SK-N-SH (cell line): ENCODE measurements around the gene CUBN. TPM values are rescaled to one million over a fixed set of nuclear protein-coding genes. Genes with fewer than 3 reads are reported as not detected.

ENCODE experiments used
- CTCF ChIA-PET: fragments of 300-600, 350-600 bp; formaldehyde crosslinking; extraction: SDS; loops from one replicate; lab custom pipeline; 2021; lab: Yijun Ruan, JAX
- POLR2A ChIA-PET: fragments of 350-600 bp; sonication (Branson Sonifier 250); formaldehyde crosslinking; extraction: SDS; loops from one replicate; lab custom pipeline; 2020; ENCODE audit warnings: antibody characterized with exemption, inconsistent platforms; lab: Yijun Ruan, JAX
- DNase-seq: peaks from one replicate; pipeline ENCODE4 v3.0.0; 2012
- H2AFZ ChIP-seq: fragments of 200-600 bp; sonication (generic); 2 replicates; pipeline ENCODE4 v1.8.1; 2016; ENCODE audit warnings: antibody characterized with exemption, mild to moderate bottlenecking, low read depth
- H3F3A ChIP-seq: fragments of 200-600 bp; sonication (generic); replicated peaks from 2 replicates; pipeline ENCODE3; 2016; ENCODE audit warnings: antibody characterized with exemption, mild to moderate bottlenecking; ENCODE audit not compliant: insufficient read depth
- H3K27ac ChIP-seq, 2 experiments: fragments of 200-500 bp in 1 of 2; fragments of 200-600 bp in 1 of 2; sonication (Bioruptor generic) in 1 of 2; sonication (generic), shearing (Covaris generic) in 1 of 2; 2 replicates each; pipeline versions ENCODE4 v1.5.1 to v1.6.1; 2014 to 2016; ENCODE audit warnings: low read depth in 2 of 2, inconsistent platforms in 1 of 2, low read length in 1 of 2, mild to moderate bottlenecking in 1 of 2, mixed read lengths in 1 of 2
- H3K27me3 ChIP-seq: fragments of 200-600 bp; sonication (generic), shearing (Covaris generic); 2 replicates; pipeline ENCODE4 v1.6.1; 2016; ENCODE audit warnings: mixed run types; ENCODE audit not compliant: insufficient read depth
- H3K36me3 ChIP-seq, 2 experiments: fragments of 200-500 bp in 1 of 2; fragments of 200-600 bp in 1 of 2; sonication (Bioruptor generic) in 1 of 2; sonication (generic) in 1 of 2; replicated peaks in 1 of 2; 2 replicates each; pipeline versions ENCODE3 to v1.5.1; 2014 to 2016; ENCODE audit warnings: low read length in 1 of 2, mild to moderate bottlenecking in 1 of 2; ENCODE audit not compliant: insufficient read depth in 2 of 2, control insufficient read depth in 1 of 2
- H3K4me1 ChIP-seq, 2 experiments: fragments of 200-500 bp in 1 of 2; fragments of 200-600 bp in 1 of 2; sonication (Bioruptor generic) in 1 of 2; sonication (generic), shearing (Covaris generic) in 1 of 2; 2 replicates each; pipeline versions ENCODE4 v1.5.1 to v1.6.1; 2014 to 2016; ENCODE audit warnings: low read depth in 1 of 2, low read length in 1 of 2, mixed run types in 1 of 2; ENCODE audit not compliant: insufficient read depth in 2 of 2, control insufficient read depth in 1 of 2
- H3K4me2 ChIP-seq: fragments of 200-600 bp; sonication (generic), shearing (Covaris generic); 2 replicates; pipeline ENCODE4 v1.6.1; 2017; ENCODE audit warnings: mixed run types
- H3K4me3 ChIP-seq, 2 experiments: fragments of 200-500 bp in 1 of 2; fragments of 200-600 bp in 1 of 2; sonication (Bioruptor generic) in 1 of 2; sonication (generic), shearing (Covaris generic) in 1 of 2; 2 replicates each; pipeline versions ENCODE4 v1.5.1 to v1.8.1; 2014 to 2016; ENCODE audit warnings: low read depth in 2 of 2, inconsistent platforms in 1 of 2, low read length in 1 of 2, mild to moderate bottlenecking in 1 of 2, mixed read lengths in 1 of 2, moderate library complexity in 1 of 2
- H3K79me2 ChIP-seq: fragments of 200-600 bp; sonication (generic); 2 replicates; pipeline ENCODE4 v1.8.1; 2017; ENCODE audit warnings: mild to moderate bottlenecking; ENCODE audit not compliant: insufficient read depth
- H3K9ac ChIP-seq: fragments of 200-600 bp; sonication (generic); 2 replicates; pipeline ENCODE4 v1.6.1; 2017; ENCODE audit warnings: mixed run types
- H3K9me2 ChIP-seq: fragments of 200-600 bp; sonication (generic); 2 replicates; pipeline ENCODE4 v1.6.1; 2017; ENCODE audit warnings: mixed run types
- H3K9me3 ChIP-seq: fragments of 200-600 bp; sonication (generic); 2 replicates; pipeline ENCODE4 v1.6.1; 2017; ENCODE audit warnings: mixed run types, mild to moderate bottlenecking, moderate library complexity
- H4K20me1 ChIP-seq: fragments of 200-600 bp; sonication (generic); 2 replicates; pipeline ENCODE4 v1.6.1; 2017; ENCODE audit warnings: mild to moderate bottlenecking, mixed run types; ENCODE audit not compliant: insufficient read depth
- ELF1 ChIP-seq: IDR thresholded peaks from 2 replicates; pipeline ENCODE4 v1.4.0; 2012
- EP300 ChIP-seq, 2 experiments: IDR thresholded peaks; 2 replicates each; pipeline versions ENCODE4 v1.4.0 to v1.6.1; 2012; ENCODE audit warnings: borderline replicate concordance in 1 of 2, low read depth in 1 of 2, low read length in 1 of 2
- EZH2phosphoT487 ChIP-seq: fragments of 200-600 bp; sonication (generic); IDR thresholded peaks from 2 replicates; pipeline ENCODE4 v1.6.1; 2017; ENCODE audit warnings: low read depth, mixed run types, mild to moderate bottlenecking, antibody characterized with exemption, moderate library complexity, borderline replicate concordance
- FOSL2 ChIP-seq: IDR thresholded peaks from 2 replicates; pipeline ENCODE4 v1.4.0; 2012; ENCODE audit warnings: low read depth, mild to moderate bottlenecking, moderate library complexity, borderline replicate concordance
- FOXJ3 ChIP-seq: sonication (generic); formaldehyde crosslinking; IDR thresholded peaks from 2 replicates; pipeline ENCODE4 v1.5.1; 2020; ENCODE audit warnings: mild to moderate bottlenecking, missing genetic modification reagents
- GATA2 ChIP-seq: sonication (generic); formaldehyde crosslinking; IDR thresholded peaks from 2 replicates; pipeline ENCODE4 v1.5.0; 2020; ENCODE audit warnings: mild to moderate bottlenecking, missing genetic modification reagents
- IRF3 ChIP-seq: fragments of 150-350 bp; IDR thresholded peaks from 2 replicates; pipeline ENCODE4 v1.6.1; 2016; ENCODE audit warnings: mild to moderate bottlenecking, low read depth, low read length
- JUND ChIP-seq: IDR thresholded peaks from 2 replicates; pipeline ENCODE4 v1.4.0; 2012
- MAX ChIP-seq: IDR thresholded peaks from 2 replicates; pipeline ENCODE4 v1.4.0; 2012; ENCODE audit warnings: low read depth
- MEF2A ChIP-seq: IDR thresholded peaks from 2 replicates; pipeline ENCODE4 v1.4.0; 2012; ENCODE audit warnings: low read depth, borderline replicate concordance
- MXI1 ChIP-seq: IDR thresholded peaks from 2 replicates; pipeline ENCODE4 v1.6.1; 2012; ENCODE audit warnings: mild to moderate bottlenecking, low read depth, low read length, improper control_type of control experiment
- NFIC ChIP-seq: IDR thresholded peaks from 2 replicates; pipeline ENCODE4 v1.4.0; 2012; ENCODE audit warnings: borderline replicate concordance
- POLR2AphosphoS5 ChIP-seq: IDR thresholded peaks from 2 replicates; pipeline ENCODE4 v1.6.1; 2012; ENCODE audit warnings: low read depth, low read length
- RAD21 ChIP-seq: IDR thresholded peaks from 2 replicates; pipeline ENCODE4 v1.6.1; 2012; ENCODE audit warnings: mild to moderate bottlenecking, low read length
- RCOR1 ChIP-seq: fragments of 150-350 bp; IDR thresholded peaks from 2 replicates; pipeline ENCODE4 v1.6.1; 2017; ENCODE audit warnings: antibody characterized with exemption, low read length
- RFX5 ChIP-seq: IDR thresholded peaks from 2 replicates; pipeline ENCODE4 v1.6.1; 2012; ENCODE audit warnings: mild to moderate bottlenecking, improper control_type of control experiment, low read length
- RXRA ChIP-seq: IDR thresholded peaks from 2 replicates; pipeline ENCODE4 v1.4.0; 2012; ENCODE audit warnings: low read depth, mild to moderate bottlenecking, borderline replicate concordance
- SMC3 ChIP-seq: IDR thresholded peaks from 2 replicates; pipeline ENCODE4 v1.6.1; 2012; ENCODE audit warnings: low read depth, low read length, improper control_type of control experiment
- TCF12 ChIP-seq: IDR thresholded peaks from 2 replicates; pipeline ENCODE4 v1.4.0; 2012
- TEAD4 ChIP-seq: IDR thresholded peaks from 2 replicates; pipeline ENCODE4 v1.4.0; 2012; ENCODE audit warnings: mild to moderate bottlenecking, borderline replicate concordance; ENCODE audit not compliant: insufficient read depth
- USF1 ChIP-seq: IDR thresholded peaks from 2 replicates; pipeline ENCODE4 v1.4.0; 2012; ENCODE audit warnings: low read depth, borderline replicate concordance
- WGBS: methylation state at CpG from one replicate; pipeline ENCODE4 v1.1.6; 2017; ENCODE audit warnings: low lambda C conversion rate; 5-methylcytosine and 5-hydroxymethylcytosine counted together
- polyA plus RNA-seq, 3 experiments: library from polyadenylated mRNA; depleted of rRNA; stranded (reverse); fragments of >200 nt; gene quantifications; 2 replicates each; pipeline ENCODE4 v1.2.3, GENCODE V29; 2012
- TF ChIP-seq, protein P1 (sequence below): fragments of 150-350 bp; IDR thresholded peaks from 2 replicates; pipeline ENCODE4 v1.6.1; 2017; ENCODE audit warnings: antibody characterized with exemption, low read length, low read depth, borderline replicate concordance
- TF ChIP-seq, protein P2 (sequence below): IDR thresholded peaks from 2 replicates; pipeline ENCODE4; 2012

The CUBN gene
- polyA plus RNA-seq, 1 of the 3 experiments (the other 2 are of a cell fraction) = 2.4 TPM

- ChIA-PET POLR2A (no interaction called here), CTCF (no interaction called here)
- Histone ChIP-seq H3K36me3 (peaks cover 0 to 5% of the 10 kb centered on the region in 2 experiments), H3K4me1 (no peaks in the 10 kb centered on the region), H2AFZ (no peak overlapping the region), H3K4me2 (no peak overlapping the region), H3K9ac (no peak overlapping the region), H3F3A (peaks cover 3% of the 10 kb centered on the region), H3K27me3 (no peaks in the 10 kb centered on the region), H3K9me3 (0 out of 2 replicates have a peak, but pooled peaks cover 2% of the 10 kb centered on the region), H4K20me1 (no peaks in the 10 kb centered on the region), H3K4me3 (no peak overlapping the region), H3K27ac (no peak overlapping the region), H3K9me2 (no peaks in the 10 kb centered on the region), H3K79me2 (no peaks in the 10 kb centered on the region)
- WGBS = 90% methylated on average over 3 of the region's 3 CpGs
- TF ChIP-seq NFIC (no peak), FOXJ3 (no peak), MEF2A (no peak), RXRA (no peak), POLR2AphosphoS5 (no peak), ELF1 (no peak), MXI1 (no peak), TEAD4 (no peak), GATA2 (CRISPR knock-in tag) (no peak), JUND (no peak), RAD21 (no peak), RCOR1 (no peak), SMC3 (no peak), USF1 (no peak)
- TF ChIP-seq, protein P1, sequence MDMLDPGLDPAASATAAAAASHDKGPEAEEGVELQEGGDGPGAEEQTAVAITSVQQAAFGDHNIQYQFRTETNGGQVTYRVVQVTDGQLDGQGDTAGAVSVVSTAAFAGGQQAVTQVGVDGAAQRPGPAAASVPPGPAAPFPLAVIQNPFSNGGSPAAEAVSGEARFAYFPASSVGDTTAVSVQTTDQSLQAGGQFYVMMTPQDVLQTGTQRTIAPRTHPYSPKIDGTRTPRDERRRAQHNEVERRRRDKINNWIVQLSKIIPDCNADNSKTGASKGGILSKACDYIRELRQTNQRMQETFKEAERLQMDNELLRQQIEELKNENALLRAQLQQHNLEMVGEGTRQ = no peak
- DNase-seq = no peak
These were observed 154.4 kb downstream of the CUBN start for GRCh38 chr10:16975188-16975587.

- no peaks in the 10 kb centered on the region for H3K9me3 ChIP-seq
- H3K27ac ChIP-seq = peak overlapping the region; percentile 77 to 98; a peak in 3 of 4 replicates
- POLR2A ChIA-PET = no interaction called here
- no peaks in the 10 kb centered on the region for H3K79me2 ChIP-seq
- TF ChIP-seq RXRA = peak; percentile 59; the same call in 1 of the 2 replicates
- TF ChIP-seq, protein P2, sequence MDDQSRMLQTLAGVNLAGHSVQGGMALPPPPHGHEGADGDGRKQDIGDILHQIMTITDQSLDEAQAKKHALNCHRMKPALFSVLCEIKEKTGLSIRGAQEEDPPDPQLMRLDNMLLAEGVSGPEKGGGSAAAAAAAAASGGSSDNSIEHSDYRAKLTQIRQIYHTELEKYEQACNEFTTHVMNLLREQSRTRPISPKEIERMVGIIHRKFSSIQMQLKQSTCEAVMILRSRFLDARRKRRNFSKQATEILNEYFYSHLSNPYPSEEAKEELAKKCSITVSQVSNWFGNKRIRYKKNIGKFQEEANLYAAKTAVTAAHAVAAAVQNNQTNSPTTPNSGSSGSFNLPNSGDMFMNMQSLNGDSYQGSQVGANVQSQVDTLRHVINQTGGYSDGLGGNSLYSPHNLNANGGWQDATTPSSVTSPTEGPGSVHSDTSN = peak; percentile 64
- peak; percentile 77 for TF ChIP-seq JUND
- peak; percentile 77 for TF ChIP-seq TEAD4
- TF ChIP-seq EP300 (IDR thresholded peaks at IDR 0.05; ENCODE audit: borderline replicate concordance in 1 of 2, low read depth in 1 of 2, low read length in 1 of 2) = peak in 1 of 2 experiments; percentile 80; a peak in 1 of 4 replicates
- TF ChIP-seq IRF3 = no peak
- TF ChIP-seq MAX = peak; percentile 65; the same call in 1 of the 2 replicates
- peak; percentile 34; the same call in 1 of the 2 replicates for TF ChIP-seq ELF1
- no peak for TF ChIP-seq RFX5
- TF ChIP-seq EZH2phosphoT487 = no peak
- TF ChIP-seq TCF12 = peak; percentile 84
- TF ChIP-seq NFIC = peak; percentile 54; the same call in 1 of the 2 replicates
- peak; percentile 52; the same call in 1 of the 2 replicates for TF ChIP-seq FOSL2
- H2AFZ ChIP-seq = peak overlapping the region; percentile 6; the same call in 1 of the 2 replicates
- 32% methylated on average over 8 of the region's 8 CpGs for WGBS
- no peaks in the 10 kb centered on the region for H3K9me2 ChIP-seq
- no peak overlapping the region; a peak in 1 of 4 replicates for H3K4me3 ChIP-seq
- no peaks in the 10 kb centered on the region for H3K27me3 ChIP-seq
- no peak for DNase-seq
- H3K4me1 ChIP-seq = peaks cover 18 to 33% of the 10 kb centered on the region in 2 experiments
- peak overlapping the region; percentile 73 for H3K9ac ChIP-seq
- H3K4me2 ChIP-seq = peak overlapping the region; percentile 64
- peaks cover 40% of the 10 kb centered on the region for H3F3A ChIP-seq
- no peaks in the 10 kb centered on the region for H3K36me3 ChIP-seq
- CTCF ChIA-PET = no interaction called here
- H4K20me1 ChIP-seq = no peaks in the 10 kb centered on the region
These were observed 161.1 kb downstream of the CUBN start for GRCh38 chr10:16968416-16969041.
